GM21390 (cell line): ENCODE data around the gene DRC1.
A peak's percentile ranks its signal among the peaks of the same experiment; 100 is the strongest.

Experiments used
- ATAC-seq: cut with Tn5 transposase; IDR thresholded peaks from one replicate; pipeline ENCODE4 v1.9.1; 2021; ENCODE audit not compliant: unreplicated experiment

The DRC1 gene

GRCh38 chr2:26396734-26397298 lies 4.9 kb upstream of the DRC1 start:
- no peak for ATAC-seq

GRCh38 chr2:26399771-26400376 lies 1.8 kb upstream of the DRC1 start:
- no peak for ATAC-seq

GRCh38 chr2:26400723-26401122 lies 997 bp upstream of the DRC1 start:
- no peak for ATAC-seq

GRCh38 chr2:26407526-26407925 lies 5.8 kb downstream of the DRC1 start:
- no peak for ATAC-seq

- ATAC-seq, result no peak
Measured at GRCh38 chr2:26409785-26410184, 8.1 kb downstream of the DRC1 start.

- ATAC-seq, result no peak
Measured at GRCh38 chr2:26410764-26411243, 9.1 kb downstream of the DRC1 start.

GRCh38 chr2:26411419-26411818 lies 9.7 kb downstream of the DRC1 start:
- ATAC-seq, result no peak

GRCh38 chr2:26412091-26412673 lies 10.5 kb downstream of the DRC1 start:
- peak; percentile 76 for ATAC-seq

- no peak for ATAC-seq
Measured at GRCh38 chr2:26414311-26414710, 12.6 kb downstream of the DRC1 start.

- no peak for ATAC-seq
Measured at GRCh38 chr2:26421961-26422360, 20.2 kb downstream of the DRC1 start.

GRCh38 chr2:26422947-26423629 lies 21.4 kb downstream of the DRC1 start:
- no peak for ATAC-seq

GRCh38 chr2:26423750-26424149 lies 22.0 kb downstream of the DRC1 start:
- no peak for ATAC-seq

- ATAC-seq, result no peak
Measured at GRCh38 chr2:26424221-26424620, 22.5 kb downstream of the DRC1 start.

- ATAC-seq, result no peak
Measured at GRCh38 chr2:26428846-26429245, 27.1 kb downstream of the DRC1 start.

GRCh38 chr2:26429779-26430578 lies 28.3 kb downstream of the DRC1 start:
- ATAC-seq, result no peak

GRCh38 chr2:26430826-26431225 lies 29.1 kb downstream of the DRC1 start:
- ATAC-seq, result no peak

- ATAC-seq, result no peak
Measured at GRCh38 chr2:26432363-26432762, 30.6 kb downstream of the DRC1 start.

- ATAC-seq, result no peak
Measured at GRCh38 chr2:26432859-26433258, 31.1 kb downstream of the DRC1 start.

GRCh38 chr2:26435106-26435505 lies 33.4 kb downstream of the DRC1 start:
- no peak for ATAC-seq

- ATAC-seq, result no peak
Measured at GRCh38 chr2:26438526-26438925, 36.8 kb downstream of the DRC1 start.

- no peak for ATAC-seq
Measured at GRCh38 chr2:26438926-26439325, 37.2 kb downstream of the DRC1 start.
